Stimulated activated CD8-positive, alpha-beta memory T cell treated with anti-CD3 and anti-CD28 coated beads, Interleukin-4, amount 100 ng/mL, for 48 hours (primary cell): ENCODE measurements around the gene ASTN1.
A peak's percentile ranks its signal among the peaks of the same experiment; 100 is the strongest.

Source experiments
- DNase-seq: peaks from one replicate; pipeline ENCODE4 v3.0.0-alpha.2; 2020

ASTN1 gene

DNA sequence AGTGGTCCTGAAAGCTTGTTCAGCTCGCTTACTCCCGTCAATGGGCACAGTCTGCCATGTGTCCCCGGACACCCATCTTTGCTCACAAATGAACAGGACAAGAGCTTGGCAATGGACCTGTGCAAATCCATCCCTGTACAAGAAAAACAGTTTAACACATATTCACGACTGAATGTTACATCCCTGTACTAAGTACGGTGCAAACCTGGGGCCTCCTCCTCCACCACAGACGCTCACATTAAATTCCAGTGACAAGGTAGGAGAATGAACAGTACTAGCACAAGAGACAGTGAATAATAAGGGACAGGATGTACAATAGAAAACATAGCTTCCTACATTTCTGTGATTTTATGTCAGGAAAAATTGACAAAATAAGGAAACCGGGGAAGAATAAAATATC is 187.7 kb downstream of the ASTN1 start:
- DNase-seq: no peak

DNA sequence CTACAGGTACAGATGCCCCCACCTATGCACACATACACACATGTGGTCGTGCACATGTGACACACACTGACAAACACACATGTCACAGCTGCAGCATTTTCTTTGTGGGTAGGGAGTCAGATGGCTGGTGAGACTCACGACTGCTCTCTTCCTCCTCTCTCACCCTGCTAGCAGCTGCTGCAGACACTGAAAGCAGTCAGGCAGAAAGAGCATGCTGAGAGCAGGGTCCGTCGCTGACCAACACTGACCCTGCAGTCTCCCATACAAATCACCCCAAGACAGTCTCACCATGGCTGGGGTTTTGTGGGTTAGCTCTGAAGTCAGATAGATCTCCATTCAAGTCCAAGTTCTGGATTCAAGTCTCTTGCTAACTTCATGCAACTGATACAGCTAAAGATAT is 188.3 kb downstream of the ASTN1 start:
- no peak for DNase-seq

DNA sequence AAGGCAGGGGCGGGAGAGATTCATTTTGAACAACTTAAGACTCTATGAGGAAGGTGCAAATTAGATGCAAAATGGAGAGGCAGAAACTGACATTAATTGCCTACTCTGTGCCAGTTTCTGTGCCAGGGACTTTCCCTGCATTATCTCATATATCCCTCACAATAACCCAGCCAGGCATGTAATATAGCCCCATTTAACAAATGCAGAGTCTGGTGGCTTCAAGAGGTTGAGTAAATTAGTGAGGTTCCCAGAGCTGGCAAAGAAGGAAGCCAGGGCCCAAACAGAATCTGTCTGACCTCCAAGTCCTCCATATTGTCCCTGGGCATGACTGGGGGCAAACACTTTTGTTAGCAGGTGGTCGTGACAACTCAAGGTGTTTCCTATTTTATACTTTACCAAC is 199.8 kb downstream of the ASTN1 start:
- no peak for DNase-seq

DNA sequence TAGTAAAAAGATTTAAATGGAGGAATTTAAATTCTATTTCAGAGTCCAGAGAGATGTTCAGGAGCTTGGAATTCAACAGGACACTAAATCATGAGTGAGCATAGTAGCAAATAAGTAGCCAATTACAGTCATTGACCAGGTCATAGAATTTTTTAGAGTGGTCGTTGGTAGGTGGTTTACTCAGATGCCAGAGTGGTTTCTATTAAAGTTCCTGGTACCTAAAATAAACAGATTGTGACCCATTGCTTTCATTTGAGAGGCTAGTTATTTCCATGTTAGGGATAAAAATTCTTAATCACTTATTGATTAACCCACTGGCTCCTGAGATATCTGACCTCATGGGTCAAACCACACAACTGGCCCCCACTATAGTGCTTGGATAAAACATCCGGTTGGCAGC is 201.3 kb downstream of the ASTN1 start:
- no peak for DNase-seq

DNA sequence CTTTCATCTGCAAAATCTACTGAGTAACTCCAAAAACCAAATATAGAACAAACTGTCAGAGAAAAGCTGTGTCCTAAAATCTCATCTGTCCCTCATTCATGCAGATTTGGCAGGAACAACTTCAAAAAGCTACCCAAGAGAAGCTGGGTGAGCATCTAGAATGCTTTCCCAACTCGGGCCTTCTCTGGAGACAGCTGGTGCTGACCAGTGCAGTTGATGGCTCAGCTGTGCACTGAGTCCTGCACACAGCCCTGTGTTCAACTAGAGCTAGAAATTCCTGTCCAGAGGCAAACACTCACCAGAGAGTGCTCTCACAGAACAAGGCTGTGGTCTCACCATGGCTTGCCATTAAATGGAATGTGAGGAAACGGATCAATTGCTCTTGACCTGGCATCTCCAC is 202.8 kb downstream of the ASTN1 start:
- DNase-seq: no peak

DNA sequence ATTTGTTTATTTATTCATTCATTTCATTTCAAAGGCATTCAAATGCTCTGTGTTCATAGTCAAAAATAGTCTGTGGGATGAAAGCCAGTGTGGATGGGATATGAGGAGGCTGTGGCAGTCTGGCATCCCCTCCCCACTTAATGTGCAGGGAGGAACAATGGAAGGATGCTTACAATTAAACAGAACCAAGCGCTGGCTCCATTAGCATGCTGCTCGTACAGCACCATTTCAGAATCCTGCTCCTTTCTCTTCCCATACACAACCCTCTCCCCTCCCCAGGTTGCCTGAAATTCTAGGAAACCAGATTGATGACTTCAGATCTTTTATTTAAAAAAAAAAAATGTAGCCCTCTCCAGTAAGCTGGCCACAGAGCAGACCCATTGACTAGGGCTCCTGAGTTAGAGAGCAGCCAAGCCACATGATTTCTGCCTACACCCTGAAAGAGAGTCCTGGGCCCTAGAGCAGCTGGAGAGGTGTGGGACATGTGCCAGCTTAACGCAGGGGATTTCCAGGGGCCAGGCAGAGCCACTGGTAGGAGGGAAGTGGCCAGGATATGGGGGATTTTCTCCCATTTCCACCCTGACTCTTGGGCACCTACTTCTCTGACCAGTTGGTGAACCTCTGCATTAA is 205.2 kb downstream of the ASTN1 start:
- DNase-seq: no peak

DNA sequence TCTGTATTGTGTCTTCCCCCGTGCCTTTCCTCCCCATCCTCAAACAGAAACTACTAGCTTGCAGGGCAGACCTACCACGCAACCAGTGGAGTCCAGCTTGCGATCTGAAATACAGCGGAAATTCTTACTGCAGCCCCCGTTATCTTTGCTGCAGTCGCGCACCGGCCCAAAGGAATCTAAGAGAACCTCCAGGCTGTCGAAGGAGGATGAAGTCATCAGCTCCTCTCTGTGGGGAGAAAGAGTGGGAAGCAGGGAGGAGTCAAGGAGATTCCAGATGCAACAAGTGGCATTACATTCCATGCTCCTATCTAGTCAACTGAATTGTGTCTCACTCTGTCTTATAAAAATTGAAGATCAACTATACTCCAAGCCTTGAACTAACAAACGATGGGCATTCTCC is 206.9 kb downstream of the ASTN1 start:
- DNase-seq: no peak

DNA sequence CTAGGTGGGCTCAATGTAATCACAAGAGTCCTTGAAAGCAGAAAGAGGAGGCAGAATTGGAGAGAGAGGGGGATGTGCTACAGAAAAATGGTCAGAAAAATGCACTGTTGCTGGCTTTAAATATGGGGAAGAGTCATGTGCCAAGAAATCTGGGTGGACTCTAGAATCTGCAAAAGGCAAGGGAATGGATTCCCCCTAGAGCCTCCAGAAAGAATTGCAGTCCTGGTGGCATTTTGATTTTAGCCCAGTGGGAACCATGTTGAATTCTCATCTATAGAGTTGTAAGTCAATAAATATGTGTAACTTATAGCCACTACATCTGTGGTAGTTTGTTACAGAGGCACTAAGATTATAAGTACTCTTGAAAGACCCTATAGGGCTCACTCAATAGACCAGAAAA is 210.3 kb downstream of the ASTN1 start:
- no peak for DNase-seq

DNA sequence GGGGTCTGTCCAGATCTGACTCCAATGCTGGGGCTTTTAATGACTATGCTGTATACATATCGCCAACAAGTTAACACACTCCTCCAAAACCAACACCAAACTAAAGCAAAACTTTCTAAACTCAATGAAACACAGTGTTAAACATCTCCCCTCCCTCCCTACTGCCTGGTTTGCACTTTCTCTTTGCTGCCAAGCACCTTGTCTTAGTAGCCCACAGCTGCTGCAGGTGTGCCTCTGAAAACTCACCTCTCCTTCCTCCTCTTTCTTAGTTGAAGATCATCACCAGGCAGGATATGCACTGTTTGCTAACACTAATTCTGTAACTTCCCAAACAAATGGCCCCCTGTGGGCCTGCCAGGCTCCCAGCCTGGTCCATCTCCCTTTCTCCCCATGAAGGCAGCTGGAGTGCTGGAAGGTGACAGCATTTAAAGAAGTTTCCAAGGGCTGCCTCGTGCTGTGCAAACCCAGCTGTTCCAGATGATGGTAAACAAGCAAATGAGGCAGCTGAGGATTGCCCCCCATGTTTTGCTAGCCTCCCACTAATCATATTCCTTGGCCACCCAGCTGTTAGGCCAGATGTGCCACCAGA is 213.7 kb downstream of the ASTN1 start:
- no peak for DNase-seq

DNA sequence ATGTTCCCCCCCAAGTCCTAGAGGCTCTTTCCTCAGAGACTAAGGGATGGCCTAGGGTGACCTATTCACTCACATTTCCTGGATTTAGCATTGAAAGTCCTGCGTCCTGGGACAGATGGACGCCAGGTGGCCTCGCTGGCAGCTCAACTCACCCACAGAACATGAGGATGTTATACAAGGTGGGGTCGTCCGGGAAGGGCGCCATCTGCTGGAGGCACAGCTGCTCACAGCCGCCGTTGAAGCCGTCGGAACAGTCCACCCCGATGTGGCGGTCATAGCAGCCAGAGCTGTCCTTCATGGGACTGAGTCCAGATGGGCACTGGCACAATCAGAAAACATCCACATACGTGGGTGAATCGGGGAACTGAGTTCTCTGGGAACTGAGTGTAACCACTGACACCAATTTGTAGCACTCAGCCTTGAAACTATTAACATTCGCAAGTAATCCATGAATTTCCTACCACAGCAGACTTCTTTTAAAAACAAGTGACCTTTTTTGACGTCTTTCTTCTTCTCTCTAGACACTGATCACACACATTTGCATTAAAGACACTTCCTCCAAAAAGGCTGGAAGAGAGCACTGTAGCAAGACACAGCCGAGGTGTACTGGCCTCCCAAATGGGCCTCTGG is 215.4 kb downstream of the ASTN1 start:
- DNase-seq: peak; percentile 61

DNA sequence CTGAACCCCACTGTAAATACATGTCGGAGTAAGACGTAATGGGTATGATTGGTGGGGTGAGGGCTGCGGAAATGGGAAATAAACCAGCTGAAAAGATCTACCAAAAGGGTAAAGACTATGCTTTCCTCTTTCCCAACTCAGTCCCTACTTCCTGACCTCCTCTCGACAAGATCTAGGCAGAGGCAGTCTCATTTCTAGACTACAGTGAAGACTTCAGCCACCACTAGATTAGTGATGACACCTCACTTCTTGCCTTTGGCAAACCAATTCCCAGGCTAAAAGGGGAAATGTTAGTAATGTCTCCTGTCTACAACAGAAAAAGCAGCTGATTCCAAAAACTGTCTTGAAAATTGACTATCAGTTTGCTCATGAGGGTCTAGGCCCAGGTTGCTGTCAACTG is 219.9 kb downstream of the ASTN1 start:
- no peak for DNase-seq

DNA sequence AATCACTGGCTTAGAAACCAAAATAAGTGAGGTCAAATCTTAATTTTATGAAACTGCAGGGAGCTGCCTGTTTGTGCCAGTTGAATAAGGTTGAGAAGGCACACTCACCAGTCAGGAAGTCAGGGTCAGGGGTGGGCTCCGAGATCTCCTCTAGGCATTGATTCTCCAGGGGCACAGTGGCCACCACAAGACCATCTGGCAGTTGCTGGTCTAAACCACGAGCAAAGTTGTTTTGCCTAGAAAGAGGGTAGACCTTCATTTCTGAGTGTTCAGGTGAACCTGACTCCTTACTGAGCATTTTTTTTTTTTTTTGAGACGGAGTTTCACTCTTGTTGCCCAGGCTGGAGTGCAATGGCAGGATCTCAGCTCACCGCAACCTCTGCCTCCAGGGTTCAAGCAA is 220.7 kb downstream of the ASTN1 start:
- no peak for DNase-seq

DNA sequence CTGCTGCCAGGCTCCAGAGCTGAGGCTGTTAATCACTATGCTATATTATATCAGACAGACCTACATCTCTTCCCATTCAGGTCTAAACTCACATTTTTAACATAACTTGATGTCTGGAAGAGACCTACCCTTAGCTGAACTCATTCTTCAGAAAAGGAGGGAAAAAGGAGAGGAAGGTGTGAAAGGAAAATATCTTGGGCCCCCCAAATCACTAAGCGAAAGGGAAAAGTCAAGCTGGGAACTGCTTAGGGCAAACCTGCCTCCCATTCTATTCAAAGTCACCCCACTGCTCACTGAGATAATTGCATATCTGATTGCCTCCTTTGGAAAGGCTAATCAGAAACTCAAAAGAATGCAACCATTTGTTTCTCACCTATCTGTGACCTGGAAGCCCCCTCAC is 222.2 kb downstream of the ASTN1 start:
- DNase-seq: no peak

DNA sequence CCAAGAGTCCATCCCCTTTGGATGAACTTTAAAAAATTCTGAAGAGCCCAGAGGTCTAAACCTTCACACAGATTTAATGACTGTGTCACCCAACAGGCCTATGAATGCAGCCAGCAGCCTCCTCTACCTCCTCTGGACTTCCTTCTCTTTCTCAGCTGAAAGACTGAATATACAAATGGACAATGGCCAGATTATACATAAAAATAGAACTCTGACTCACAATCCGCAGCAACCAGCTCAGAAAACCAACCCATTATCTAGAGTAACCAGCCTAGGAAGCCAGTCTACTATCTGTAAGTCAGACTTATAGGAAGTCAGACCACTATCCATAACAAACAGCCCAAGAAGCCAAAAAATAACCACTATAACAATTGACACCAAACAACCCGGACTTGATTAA is 224.5 kb downstream of the ASTN1 start:
- no peak for DNase-seq

DNA sequence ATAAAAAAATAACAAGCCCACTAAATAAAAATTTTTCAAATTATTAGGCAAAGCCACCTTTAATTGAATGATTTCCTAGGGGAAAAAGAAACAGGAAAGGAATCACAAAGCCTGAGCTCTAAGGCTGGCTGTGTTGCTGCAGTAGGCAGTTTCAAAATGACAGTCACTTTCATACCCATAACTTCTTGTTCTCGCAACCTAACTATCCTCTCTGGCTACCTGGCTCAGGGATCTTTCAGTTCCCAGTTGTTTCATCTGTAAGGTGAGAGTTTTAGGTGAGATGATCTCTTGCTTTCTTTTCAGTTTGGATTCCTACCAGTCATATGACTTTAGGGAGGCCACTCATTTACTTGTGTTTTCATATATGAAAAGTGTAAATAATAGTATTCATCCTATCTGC is 226.1 kb downstream of the ASTN1 start:
- DNase-seq: no peak

DNA sequence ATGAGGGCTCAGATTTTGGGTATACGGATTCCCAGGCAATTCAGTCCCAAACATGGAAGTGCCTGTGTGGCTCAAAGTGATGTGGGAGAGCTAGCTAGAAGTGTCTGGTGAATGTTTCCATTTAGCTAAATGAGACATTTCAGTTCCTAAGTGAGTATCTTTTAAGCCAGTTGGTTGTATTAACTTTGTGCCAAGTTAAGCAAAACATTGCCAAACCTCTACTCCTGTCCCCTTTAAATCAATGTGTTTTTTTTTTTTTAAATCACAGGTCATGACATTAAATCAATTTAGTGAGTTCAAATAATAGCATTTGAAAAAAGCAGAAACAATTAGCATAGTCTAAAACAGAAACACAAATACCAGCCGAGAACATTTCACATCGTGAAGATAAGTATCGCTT is 230.1 kb downstream of the ASTN1 start:
- DNase-seq: no peak

DNA sequence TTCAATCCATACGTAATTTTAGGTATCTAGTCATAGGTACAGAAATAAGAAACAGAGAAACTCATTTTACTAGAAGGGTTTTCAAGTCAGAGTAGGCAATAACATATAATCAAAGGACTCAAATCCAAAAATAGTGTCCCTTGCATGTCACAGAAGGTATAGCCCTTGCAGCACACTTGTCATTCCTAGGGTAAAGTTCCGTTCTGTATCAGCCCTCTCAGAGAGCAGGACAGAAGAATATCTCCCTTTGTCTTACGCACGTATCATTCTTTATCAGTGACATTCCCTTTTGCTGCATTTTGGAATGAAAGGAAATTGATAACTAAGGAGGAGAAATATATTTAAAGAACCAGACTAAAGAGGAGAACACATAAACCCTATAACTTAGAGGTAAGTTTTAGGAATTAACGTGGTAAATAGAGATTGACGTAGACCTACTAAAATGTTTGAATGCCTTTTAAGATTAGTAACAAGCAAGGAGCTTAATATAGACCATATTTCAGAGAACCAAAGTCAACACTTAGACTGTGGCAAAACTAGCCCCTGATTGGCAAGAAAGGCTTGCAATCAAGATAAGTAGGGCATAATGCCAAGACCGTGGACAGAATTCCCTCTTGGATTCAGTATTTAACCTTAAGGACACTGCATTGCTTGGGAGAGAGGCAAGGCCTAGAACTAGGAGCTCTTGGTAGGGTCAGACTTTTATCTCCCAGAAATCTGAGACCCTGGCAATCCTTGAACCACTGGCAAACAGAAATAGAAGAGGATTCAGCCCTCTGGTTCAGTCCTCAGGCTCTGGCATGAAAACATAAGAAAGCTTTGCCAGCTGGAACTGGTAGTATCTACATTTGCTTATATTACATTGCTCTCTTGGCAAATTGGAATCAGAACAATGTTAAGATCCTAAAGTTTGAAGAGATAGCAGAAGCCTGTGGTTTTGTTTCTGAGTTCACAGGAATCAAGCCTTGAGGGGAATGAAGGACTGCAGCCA is 232.1 kb downstream of the ASTN1 start:
- DNase-seq: no peak

DNA sequence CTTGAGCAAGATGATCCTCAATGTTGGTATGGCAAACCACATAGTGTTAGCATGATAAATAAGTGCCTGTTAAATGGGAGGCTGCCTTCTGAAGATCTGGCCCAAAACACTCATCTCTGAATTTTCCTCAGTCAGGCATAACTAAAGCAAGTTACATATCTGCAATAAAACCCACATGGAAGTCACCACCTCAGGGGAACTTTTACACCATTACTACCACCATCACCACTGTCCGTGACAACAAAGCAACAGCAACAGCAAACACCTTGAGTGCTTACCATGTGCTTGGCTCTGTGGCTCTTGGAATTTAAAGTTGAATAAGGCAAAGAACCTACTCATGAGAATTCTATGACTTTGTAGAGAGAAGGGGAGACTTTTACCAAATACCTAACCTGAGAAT is 233.0 kb downstream of the ASTN1 start:
- DNase-seq: no peak

DNA sequence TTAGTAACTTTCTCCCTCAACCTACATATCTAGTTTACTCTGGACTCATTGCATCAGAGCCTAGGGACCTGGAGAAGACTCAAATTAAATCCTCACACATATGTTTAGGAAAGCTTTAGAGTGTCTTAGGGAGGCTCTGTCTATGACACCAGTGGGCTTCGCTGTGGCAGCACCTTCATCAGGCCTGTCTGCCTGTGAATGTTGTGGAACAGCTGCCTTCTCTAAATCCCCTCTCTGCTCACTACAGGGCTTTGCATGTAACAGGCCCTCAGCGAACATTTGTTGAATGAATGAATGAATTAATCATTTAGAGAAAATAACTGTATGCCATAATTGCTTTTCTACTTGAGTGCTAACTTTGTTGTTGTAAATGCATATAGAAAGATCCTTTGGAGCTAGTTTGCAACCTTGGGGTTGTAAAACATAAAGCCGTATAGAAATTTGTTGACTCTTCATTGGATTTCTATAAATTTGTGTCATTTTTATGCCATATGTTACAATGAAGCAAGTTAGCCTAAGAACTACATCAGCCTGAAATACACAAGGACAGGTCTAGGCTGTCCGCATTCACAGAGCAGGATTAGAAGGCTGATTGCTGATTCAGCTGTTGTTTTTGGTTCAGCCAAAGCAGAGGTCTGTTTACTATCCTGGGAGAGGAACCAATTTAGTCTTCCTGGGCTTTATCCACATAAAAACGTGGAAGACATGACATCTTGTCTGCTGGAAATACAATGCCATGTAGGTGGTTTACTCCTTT is 238.0 kb downstream of the ASTN1 start:
- DNase-seq: no peak

DNA sequence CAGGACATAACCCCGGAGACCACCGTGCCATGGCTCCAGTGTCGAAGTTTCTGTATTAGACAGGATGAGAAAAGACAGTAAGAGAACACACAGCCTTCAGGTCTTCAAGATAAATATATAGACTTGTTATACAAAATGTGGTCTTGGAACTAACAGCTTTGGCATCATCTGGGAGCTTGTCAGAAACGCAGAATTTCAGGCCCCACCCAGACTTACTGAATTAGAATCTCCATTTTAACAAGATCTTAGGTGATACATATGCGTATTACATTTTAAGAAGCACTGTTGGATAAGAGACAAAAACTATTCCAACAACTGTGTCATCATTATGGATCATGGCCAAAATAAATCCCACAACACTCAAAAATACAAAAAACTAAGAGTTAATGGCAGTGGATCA is 239.3 kb downstream of the ASTN1 start:
- no peak for DNase-seq

DNA sequence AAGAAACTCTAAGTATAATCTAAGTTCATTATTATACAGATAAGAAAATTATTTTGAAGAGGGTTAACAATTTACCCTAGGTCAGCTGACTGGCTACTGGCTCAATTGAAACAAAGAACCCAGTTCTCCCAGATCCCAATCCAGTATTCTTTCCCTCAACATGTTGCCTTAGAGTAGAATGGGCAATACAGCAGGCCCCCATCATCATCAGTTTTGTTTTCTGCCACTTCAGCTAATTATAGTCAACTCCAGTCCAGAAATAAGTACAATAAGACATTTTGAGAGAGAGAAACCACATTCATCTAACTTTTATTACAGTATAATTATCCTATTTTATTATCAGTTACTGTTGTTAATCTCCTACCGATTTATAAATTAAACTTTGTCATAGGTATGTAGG is 241.2 kb downstream of the ASTN1 start:
- DNase-seq: no peak

DNA sequence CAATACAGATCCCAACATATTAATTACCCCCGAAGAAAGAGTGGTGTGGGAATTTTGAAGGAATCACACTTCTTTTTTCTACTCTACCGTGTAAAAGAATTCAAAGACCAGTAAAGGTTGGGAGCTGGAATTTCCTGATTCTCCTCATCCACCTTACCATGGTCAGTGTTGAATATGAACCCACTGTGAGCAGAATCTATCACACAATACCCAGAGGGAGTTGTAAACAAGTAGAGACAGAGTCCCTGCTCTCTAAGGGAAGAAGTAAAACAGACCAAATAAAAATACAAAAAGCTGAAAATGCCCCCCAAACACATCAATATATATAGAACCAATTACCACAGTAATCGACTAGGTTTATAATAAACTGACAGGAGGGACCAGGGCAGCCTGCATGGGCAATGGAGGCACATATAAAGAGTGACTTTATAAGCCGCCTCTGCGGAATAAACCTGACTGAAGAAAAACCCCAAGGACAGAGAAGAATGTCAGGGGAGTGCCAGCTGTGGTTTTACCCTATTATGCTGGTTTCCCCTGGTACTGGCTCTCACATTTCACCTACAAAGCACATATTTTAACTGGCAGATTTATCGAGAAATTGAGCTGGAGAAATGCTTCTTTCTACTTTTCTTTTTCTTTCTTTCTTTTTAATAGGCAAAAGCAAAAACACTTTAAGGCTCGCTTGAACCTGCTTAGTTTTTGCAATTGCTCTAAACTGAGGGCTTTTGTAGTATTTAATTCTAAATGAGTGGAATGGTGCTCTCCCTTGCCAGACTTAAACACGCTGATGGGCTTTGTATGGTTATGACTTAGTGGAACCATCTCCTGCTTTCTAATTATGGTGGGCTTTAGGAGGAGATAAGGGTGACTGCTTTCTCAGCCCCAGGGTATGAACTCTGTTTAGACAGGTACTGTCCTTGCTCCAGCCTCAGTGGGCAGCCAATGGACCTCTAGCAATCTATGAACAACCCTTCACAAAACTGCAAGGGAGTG is 244.8 kb downstream of the ASTN1 start:
- no peak for DNase-seq
